HG03558 (cell line): ENCODE results near the gene MGAT5.

Experiments
- ATAC-seq: cut with Tn5 transposase; IDR thresholded peaks from one replicate; pipeline ENCODE4 v1.9.1; 2021; ENCODE audit warnings: moderate number of reproducible peaks; ENCODE audit not compliant: unreplicated experiment; ENCODE audit errors: extremely low read depth

The MGAT5 gene

DNA sequence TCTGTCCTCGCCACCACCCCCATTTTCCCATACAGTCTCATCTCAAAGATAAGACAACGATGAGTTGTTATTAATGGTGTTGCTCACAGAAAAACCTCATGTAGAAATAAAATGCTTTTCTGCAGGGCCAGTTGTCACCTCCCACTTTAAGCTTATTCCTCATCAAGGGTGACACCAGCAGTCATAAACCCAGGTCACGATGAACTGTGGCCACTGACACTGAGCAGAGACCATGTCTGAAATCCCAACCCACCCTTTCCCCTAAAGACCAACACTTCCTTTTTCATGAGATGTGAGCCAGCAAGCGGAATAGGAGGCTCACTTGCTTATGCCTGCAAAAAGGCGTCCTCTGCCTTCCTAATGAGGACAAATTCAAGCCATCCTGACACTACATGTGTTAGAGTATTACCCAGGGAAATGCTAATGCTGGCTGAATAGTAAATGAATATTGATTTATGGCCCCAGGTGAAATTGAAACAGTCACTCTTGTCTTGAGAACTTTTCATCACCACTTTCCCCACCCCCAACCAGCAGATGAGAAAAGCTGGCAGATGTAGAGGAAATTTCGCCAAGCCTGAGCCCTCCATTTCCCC, 228.4 kb downstream of the MGAT5 start:
- no peak for ATAC-seq

- ATAC-seq, result no peak
Observed at GRCh38 chr2:134482766-134483340, 229.0 kb downstream of the MGAT5 start.

GRCh38 chr2:134489732-134490384, 236.0 kb downstream of the MGAT5 start:
- no peak for ATAC-seq

DNA sequence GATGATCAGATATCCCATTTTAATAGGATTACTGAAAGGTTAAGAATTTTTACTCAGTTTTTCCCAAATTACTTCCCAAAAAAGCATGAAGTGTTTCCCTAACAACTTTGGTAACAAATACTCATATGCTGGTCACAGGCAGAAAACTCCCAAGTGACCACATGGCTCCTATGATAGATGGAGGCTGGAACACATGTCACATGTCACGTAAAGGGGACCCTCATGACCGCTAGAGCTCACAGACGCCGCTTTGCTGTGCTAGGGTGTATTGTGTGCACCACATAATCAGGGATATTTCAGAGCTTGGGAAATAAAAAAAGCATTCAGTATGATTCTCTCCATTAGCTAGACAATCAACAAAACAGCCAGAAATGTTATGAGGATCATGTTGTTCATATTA, 236.7 kb downstream of the MGAT5 start:
- ATAC-seq, result no peak

DNA sequence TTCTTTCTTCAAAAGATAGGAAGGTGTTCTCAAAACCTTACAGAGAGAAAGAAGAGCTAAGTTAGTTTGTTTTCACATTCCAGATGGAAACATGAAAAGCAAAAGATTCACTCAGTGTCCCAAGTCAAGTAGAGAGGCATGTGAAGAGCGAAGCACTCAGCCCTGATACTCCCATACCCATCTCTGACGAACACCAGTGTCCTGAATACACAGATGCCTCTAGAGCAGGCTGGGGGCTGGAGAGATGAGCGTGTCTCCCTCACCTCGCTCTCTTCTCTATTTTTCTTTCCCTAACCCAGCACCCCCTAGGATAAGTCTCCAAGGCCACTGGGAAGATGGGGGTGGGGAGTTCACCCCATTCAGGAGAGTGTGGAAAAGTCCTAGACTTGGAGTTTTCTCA, 237.2 kb downstream of the MGAT5 start:
- no peak for ATAC-seq

GRCh38 chr2:134491771-134492441, 238.0 kb downstream of the MGAT5 start:
- no peak for ATAC-seq

DNA sequence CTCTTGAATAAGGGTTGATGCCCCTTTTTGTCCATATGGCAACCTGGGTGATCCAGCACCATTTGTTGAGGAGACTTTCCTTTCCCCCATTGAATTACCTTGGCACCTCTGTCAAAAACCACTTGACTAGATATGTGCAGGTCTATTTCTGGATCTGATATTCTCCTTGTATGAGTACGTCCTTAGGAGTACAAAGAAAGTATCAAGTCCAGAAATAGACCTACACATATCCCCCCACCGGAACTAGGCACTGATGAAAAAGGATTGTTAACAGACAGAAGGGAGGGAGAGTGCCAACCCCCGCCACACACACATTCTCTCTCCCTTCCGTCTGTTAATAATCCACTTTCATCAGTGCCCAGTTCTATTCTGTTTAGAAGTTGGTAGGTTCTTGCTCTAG, 239.9 kb downstream of the MGAT5 start:
- no peak for ATAC-seq

GRCh38 chr2:134498654-134499053, 244.8 kb downstream of the MGAT5 start:
- ATAC-seq, result no peak

DNA sequence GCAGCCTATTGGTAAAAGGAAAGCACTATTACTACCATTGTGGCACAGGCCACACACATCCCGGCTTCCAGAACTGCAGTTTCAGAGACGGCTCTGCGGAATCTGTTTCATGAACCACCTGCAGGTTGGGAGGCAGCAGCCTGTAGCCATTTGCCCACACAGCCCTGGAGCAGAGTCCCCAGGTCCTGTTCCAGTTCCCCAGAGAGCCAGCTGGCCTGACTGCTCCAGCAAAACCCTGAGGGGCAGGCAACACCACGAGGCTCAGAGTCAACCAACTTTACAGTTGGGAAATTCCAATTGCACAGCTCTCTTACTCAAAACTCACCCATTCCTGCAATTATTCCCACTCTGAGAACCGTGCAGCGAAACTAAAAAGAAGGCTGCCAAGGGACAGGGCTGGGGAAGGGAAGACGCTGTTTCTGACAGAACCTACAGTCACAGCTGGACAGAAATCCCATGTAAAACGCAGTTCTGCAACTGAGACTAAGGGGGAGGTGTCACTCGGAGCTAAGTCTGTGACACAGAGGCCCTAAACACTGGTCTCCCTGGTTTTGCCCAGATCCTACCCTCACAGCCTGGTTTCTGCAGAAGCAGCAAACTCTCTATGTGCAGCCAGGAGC, 245.5 kb downstream of the MGAT5 start:
- no peak for ATAC-seq

DNA sequence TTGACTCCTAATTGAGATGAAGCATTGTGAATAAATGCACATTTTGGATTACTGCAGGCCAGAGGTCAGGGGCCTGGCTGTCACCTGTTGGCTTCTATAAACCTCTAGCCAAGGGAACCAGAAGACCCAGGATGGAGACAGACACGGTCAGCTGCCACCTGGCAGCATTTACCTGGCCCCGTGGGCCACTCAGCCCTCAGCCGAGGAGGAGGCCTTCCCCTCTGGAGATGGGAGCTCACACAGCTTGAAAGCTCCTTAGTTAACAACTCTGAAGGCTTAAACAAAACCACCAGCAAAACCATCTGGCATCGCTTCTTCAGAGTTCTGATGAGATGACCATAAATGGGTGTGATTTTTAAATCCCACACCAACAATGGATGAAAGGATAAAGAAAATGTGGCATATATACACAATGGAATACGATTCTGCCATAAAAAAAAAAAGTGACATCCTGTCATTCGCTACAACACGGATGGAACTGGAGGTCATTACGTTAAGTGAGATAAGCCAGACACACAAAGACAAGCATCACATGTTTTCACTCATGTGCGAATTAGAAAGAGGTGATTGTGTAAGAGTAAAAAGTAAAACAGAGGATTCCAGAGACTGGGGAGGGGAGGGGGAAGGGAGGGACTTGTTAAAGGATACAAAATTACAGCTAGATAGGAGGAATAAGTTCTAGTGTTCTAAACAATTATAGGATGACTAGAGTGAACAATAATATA, 246.5 kb downstream of the MGAT5 start:
- ATAC-seq, result no peak

- no peak for ATAC-seq
Observed at GRCh38 chr2:134501476-134502091, 247.7 kb downstream of the MGAT5 start.

DNA sequence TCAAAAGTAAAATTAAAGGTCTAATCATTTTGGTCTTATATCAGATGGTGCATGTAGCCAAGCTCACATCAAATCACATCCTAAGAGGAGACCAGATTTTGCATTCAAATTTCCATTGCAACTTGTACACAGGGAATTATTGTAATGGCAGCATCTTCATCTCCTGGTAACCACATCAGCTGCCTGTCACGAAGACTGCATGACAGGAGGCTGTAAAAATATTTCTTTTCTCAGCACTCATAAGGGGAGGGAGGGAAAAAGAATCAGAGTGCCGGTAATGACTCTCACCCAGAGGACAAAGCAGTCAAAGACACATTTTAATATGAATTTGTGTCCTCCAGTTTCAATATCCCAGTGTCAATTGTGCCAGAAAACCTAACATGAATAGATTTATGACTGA, 248.2 kb downstream of the MGAT5 start:
- no peak for ATAC-seq
